Neural cell (in vitro differentiated cells): ENCODE results near the gene CXCL6.

Experiments used
- CTCF ChIP-seq: fragments of 450-650 bp; IDR thresholded peaks from 2 replicates; pipeline ENCODE4 v1.5.1; 2014; ENCODE audit warnings: antibody characterized with exemption, mild to moderate bottlenecking, moderate library complexity; ENCODE audit not compliant: poor library complexity, severe bottlenecking
- EP300 ChIP-seq: fragments of 450-650 bp; conservative IDR thresholded peaks from 2 replicates; pipeline ENCODE4 v1.6.1; 2014; ENCODE audit warnings: antibody characterized with exemption, mild to moderate bottlenecking, moderate library complexity; ENCODE audit not compliant: poor library complexity, severe bottlenecking
- EZH2 ChIP-seq: fragments of 200-600, 300-800 bp; shearing (Covaris generic), sonication (generic); IDR thresholded peaks from 2 replicates; pipeline ENCODE4 v1.6.1; 2014; ENCODE audit warnings: antibody characterized with exemption, low read length, borderline replicate concordance, mild to moderate bottlenecking; ENCODE audit not compliant: insufficient read depth, poor library complexity, severe bottlenecking
- MXI1 ChIP-seq: fragments of 450-650 bp; conservative IDR thresholded peaks from 2 replicates; pipeline ENCODE4 v1.6.1; 2014; ENCODE audit warnings: antibody characterized with exemption, mild to moderate bottlenecking; ENCODE audit not compliant: poor library complexity, severe bottlenecking
- POLR2AphosphoS5 ChIP-seq: IDR thresholded peaks from 2 replicates; pipeline ENCODE4 v1.6.1; 2012
- REST ChIP-seq: IDR thresholded peaks from 2 replicates; pipeline ENCODE4 v1.6.1; 2012; ENCODE audit warnings: borderline replicate concordance

GRCh38 chr4:73855406-73855805 lies 18.9 kb downstream of the CXCL6 start:
- TF ChIP-seq CTCF = no peak
- TF ChIP-seq POLR2AphosphoS5 = no peak
- TF ChIP-seq EP300 = no peak
- TF ChIP-seq MXI1 = no peak
- TF ChIP-seq EZH2 = no peak
- no peak for TF ChIP-seq REST
